GM21619 (cell line): Measurements from ENCODE around the gene BLOC1S4.
"Not testable (repeated sequence)": the region's sequence is repeated elsewhere in the genome, so short reads cannot be mapped to it uniquely, and the experiment has no call there.

Experiments used
- ATAC-seq: cut with Tn5 transposase; IDR thresholded peaks from one replicate; pipeline ENCODE4 v1.9.1; 2021; ENCODE audit not compliant: unreplicated experiment

Gene BLOC1S4

GRCh38 chr4:6716018-6716911 is at the start of gene BLOC1S4:
Gene BLOC1S4 (plus strand): TSS chr4:6716174. CDS start chr4:6716210, 36 bp downstream.
- peak; percentile 72 for ATAC-seq

GRCh38 chr4:6668391-6668790 is 47.6 kb upstream of the BLOC1S4 start:
- ATAC-seq: no peak

- no peak for ATAC-seq
These were observed 44.3 kb upstream of the BLOC1S4 start for GRCh38 chr4:6671648-6672047.

DNA sequence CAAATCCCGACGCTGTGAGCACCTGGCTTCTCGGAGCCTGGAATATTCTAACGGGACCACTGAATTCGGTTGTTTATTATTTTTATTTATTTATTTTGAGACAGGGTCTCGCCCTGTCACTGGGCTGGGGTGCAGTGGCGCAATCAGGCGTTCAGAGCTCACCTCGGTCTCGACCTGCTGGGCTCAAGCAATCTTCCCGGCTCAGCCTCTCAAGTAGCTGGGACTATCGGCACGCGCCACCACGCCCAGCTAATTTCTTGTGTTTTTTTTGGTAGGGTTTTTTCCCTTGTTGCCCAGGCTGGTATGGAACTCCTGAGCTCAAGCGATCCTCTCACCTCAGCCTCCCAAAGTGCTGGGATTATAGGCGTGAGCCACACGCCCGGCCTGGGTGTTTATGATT is 43.8 kb upstream of the BLOC1S4 start:
- ATAC-seq: no peak

DNA sequence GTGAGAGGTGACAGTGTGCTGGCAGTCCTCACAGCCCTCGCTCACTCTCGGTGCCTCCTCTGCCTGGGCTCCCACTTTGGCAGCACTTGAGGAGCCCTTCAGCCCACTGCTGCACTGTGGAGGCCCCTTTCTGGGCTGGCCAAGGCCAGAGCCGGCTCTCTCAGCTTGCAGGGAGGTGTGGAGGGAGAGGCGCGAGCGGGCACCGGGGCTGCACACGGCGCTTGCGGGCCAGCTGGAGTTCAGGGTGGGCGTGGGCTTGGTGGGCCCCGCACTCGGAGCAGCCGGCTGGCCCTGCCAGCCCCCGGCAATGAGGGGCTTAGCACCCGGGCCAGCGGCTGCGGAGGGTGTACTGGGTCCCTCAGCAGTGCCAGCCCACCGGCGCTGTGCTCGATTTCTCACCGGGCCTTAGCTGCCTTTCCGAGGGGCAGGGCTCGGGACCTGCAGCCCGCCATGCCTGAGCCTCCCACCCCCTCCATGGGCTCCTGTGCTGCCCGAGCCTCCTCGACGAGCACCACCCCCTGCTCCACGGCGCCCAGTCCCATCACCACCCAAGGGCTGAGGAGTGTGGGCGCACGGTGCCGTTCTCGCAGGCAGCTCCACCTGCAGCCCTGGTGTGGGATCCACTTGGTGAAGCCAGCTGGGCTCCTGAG is 43.3 kb upstream of the BLOC1S4 start:
- ATAC-seq: not testable (repeated sequence)

GRCh38 chr4:6673191-6673659 is 42.7 kb upstream of the BLOC1S4 start:
- not testable (repeated sequence) for ATAC-seq

DNA sequence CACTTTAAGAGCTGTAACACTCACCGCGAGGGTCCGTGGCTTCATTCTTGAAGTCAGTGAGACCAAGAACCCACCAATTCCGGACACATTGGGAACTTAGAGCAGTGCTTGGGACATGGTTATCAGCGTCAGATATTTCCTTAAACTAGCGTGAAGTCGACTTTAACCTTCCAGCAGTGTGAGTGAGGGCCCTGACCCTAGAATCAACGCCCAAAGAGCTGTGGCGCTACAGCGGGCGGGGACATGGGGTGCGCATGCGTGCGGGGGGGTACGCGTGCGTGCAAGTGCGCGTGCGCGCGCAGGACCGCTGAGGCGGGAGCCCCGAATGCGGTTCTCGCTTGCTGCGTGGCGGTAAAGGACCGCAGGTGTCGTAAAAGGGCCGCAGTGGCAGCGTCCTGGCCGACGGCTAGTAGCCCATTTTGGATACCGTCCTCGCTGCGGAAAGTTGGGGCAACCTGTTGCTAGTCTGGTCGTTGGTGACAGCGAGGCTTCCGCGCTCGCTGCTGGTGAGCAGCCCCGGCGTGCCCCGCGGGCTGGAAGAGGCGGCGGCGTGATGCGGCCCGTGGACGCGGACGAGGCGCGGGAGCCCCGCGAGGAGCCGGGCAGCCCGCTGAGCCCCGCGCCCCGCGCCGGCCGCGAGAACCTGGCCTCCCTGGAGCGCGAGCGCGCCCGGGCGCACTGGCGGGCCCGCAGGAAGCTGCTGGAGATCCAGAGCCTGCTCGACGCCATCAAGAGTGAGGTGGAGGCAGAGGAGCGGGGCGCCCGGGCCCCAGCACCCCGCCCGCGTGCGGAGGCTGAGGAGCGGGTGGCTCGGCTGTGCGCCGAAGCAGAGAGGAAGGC is 42.1 kb upstream of the BLOC1S4 start:
- peak; percentile 77 for ATAC-seq

GRCh38 chr4:6674500-6675149 is 41.3 kb upstream of the BLOC1S4 start:
- peak; percentile 35 for ATAC-seq

- ATAC-seq: no peak
These were observed 39.0 kb upstream of the BLOC1S4 start for GRCh38 chr4:6676722-6677558.

DNA sequence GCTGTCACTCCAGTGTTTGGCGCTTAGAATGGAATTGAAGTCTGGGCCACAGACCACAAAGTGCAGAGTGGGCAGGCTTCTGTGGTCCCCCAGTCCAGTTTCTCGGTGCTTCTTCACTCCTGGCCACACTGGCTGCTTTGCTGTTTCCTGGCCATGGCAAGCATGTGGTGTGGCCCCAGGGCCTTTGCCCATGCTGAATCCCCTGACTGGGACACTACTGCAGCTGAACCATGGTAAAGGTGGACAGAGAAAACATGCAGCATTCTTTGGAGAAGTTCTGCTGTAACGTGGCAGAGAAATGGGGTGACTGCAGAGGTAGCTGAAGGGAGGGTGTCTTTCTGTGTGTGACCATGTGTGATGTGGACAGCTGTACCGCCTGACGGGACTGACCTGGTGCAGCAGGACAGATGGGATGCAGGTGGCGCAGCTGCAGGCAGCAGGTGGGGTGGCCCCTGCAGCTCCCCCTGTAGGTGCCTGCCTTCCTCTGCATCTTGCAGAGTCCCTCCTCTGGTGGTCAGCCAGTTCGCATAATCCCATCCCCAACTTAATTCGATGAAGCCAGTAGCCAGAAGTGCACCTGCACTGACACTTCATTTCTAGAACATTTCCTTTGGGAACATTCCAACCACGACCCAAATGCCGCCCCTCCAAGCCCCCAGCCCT is 35.5 kb upstream of the BLOC1S4 start:
- ATAC-seq: no peak

GRCh38 chr4:6681191-6681590 is 34.8 kb upstream of the BLOC1S4 start:
- no peak for ATAC-seq

DNA sequence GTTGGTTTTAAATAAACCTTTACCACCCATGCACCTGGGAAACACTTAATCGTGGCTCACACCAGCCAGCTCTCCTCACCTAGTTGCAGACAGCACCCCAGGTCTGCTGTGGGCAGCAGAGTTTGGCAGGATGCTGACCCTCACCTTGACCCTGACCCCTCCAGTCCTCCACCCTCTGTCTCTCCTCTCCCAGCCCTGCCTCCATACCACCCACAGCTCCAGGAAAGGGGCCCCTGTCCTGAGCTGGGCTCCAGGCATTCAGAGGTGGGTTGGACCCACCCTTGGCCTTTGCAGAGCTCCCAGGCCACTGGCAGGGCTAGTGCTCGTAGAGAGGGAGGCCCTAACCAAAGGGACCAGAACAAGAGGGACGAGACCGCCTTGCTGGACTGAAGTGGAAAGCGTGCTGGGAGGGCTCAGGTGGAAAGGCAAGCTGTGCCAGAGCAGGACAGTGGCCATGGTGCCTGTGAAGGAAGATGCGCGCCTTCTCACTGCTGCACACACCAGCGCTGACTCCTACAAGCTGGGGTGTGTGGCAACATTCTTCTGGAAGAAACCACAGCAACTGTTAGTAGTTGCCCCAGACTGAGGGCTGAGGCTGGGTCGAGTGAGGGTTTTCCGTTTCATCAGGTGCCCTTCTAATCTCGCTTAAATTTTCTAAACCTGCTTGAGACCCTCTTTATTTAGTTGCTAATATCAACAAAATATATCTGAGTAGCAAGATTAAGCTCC is 32.9 kb upstream of the BLOC1S4 start:
- no peak for ATAC-seq

DNA sequence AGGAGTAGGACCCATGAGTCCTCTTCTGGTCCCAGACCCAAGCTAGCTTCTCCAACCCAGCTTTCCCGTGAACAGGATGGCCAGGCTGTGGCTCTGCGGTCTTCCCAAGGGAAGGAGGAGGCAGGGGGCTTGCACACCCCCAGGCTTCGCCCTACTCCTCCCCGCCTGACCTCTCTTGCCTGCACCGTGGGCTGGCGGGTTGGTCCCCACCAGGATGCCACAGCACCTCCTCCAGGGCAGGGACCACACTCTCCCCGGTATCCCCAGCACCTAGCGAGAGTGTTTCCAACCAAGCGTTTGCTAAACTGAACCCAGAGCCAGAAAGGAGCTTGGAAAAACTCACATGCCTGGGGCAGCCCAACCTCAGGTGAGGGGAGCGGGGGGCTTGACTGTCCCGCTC is 31.3 kb upstream of the BLOC1S4 start:
- no peak for ATAC-seq

DNA sequence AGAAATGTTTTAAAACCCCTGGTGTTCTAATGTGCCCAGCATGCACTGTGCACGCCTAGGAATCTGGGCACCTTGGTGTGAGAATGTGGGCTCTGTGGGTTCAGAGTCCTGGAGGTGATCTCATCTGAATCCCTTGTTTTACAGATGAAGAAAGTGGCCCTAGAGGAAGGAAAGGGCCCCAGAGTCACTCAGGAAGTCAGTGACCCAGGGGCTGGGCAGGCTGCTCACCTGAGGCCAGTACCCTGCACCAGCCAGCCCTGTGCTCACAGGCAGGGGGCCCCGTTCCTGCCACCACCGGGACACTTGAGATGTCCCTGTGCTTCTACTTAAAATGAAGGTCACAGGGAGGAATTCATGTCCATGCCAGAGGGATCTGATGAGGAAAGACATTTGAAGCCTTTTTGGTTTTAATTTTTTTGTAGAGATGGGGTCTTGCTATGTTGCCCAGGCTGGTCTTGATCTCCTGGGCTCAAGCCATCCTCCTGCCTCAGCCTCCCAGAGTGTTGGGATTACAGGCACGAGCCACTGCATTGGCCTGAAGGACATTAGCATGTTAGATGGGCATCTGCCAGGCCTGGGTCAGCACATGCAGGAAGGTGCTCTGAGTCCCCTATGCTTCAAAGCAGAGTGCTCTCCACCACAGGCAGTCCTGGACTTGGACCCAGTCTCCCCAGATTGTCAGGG is 29.7 kb upstream of the BLOC1S4 start:
- no peak for ATAC-seq

DNA sequence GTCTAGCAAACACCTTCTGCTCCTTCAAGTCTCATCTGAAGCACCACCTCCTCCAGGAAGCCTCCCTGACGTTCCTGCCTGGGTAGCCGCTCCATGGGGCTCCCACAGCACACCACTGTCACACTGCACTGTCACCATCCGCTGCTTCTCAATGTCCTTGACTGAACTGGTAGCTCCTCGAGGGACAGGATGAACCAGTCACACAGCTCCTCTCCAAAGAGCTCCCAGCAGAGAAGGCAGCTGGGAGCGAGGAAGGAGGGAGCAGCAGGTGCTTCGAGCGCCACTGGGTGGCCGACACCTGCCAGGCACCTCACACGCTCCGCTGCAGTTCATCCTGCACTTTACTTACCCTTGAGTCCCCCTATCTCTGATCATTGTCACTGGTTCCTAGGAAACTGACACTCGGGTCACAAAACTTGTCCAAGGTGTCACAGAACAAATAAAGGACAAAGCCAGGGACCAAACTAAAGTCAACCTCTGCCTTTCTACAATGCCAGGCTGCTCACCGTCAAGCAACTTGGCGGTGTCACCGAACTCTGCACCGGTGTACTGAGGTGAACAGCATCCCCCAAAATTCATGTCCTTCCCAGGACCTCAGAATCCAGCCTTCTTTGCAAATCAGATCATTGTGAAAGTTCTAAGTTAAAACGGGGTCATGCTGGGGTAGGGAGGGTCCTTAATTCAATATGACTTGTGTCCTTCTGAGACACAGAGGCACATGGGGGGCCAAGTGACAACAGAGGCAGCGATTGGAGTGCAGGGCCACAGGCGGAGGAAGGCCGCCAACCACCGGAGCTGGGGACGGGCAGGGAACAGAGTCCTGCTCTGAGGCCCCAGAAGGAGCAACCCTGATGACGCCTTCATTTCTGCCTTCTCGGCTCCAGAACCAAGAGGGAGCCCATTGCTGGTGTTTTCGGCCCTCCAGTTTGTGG is 27.8 kb upstream of the BLOC1S4 start:
- no peak for ATAC-seq

DNA sequence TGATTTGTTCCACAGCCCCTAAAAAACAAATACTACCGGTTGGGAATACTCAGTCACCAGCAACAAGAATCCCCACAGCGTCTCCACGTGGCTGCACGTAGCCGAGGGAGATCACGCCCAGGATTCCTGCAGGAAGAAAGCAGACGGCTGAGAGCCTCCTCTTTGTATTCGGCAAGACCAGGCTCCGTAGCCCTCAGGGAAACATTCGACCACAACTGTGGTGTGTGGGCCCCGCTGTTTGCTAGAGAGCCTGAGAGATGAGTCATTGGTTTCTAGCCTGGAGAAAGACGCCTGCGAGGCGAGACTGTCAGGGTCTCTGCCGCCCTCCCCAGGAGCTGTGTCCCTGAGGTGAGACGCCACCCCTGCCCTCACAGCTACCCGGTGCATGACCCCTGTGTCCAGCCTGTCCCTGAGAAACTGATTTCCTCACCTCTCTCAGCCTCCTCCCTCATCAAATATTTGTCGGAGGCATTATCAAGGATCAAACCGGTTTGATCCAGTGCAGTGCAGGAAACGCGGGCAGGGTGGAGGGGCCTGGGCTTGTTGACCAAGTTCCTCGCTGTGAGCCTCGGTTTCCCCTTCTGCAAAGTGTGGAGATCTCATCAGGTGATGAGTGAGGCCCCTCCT is 27.0 kb upstream of the BLOC1S4 start:
- peak; percentile 94 for ATAC-seq
